ENCODE data around the gene USP2.

The USP2 gene

DNA sequence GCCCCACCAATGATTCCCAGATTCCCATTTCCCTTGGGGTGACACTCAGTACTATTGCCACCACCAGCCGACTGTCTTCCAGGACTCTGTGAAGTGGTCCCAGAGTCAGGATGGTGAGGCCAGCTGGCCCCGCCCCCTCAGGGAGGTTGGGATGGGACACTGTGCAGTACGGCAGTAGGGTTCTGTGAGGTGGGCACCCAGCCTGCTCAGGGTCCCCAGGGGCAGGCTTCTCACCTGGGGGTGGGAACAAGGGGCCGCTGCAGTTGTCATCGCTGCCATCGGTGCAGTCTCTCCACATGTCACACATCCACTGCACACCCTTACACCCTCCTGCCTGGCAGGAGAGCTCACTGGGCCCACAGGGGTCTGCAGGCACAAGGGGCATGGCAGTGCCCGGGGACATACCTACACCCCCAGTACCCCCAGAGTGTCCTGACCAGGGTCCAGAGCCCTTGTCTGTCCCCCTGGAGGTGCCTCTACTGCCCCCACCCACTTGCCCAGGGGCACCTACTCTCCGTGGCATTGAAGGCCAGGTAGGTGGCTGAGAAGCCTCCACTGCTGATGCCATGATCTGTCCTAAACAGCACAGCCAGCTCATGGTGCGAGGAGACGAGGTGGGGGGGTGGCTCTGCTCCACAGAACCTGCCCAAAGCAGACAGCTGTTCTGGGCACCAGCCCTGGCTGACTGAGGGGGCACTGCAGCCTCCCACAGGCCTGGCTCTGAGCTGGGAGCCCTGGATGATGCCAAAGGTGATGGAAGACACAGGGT lies 38.9 kb downstream of the USP2 start:
- no peak for DNase-seq (ENCODE audit: low read depth)

DNA sequence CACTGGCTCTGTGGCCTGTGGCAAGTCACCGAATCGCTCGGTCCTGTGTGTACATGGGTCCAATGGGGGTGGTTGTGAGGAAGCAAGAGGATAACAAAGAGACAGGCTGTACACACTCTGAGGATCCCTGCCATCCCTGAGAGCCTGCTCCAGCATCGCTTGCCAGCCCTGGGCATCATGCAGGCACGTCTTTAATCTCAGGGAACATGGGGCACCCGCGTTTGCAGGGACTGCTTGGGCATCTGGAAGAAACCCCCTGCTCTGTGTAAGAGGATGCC lies 39.5 kb downstream of the USP2 start:
- DNase-seq (ENCODE audit: low read depth), result no peak

DNA sequence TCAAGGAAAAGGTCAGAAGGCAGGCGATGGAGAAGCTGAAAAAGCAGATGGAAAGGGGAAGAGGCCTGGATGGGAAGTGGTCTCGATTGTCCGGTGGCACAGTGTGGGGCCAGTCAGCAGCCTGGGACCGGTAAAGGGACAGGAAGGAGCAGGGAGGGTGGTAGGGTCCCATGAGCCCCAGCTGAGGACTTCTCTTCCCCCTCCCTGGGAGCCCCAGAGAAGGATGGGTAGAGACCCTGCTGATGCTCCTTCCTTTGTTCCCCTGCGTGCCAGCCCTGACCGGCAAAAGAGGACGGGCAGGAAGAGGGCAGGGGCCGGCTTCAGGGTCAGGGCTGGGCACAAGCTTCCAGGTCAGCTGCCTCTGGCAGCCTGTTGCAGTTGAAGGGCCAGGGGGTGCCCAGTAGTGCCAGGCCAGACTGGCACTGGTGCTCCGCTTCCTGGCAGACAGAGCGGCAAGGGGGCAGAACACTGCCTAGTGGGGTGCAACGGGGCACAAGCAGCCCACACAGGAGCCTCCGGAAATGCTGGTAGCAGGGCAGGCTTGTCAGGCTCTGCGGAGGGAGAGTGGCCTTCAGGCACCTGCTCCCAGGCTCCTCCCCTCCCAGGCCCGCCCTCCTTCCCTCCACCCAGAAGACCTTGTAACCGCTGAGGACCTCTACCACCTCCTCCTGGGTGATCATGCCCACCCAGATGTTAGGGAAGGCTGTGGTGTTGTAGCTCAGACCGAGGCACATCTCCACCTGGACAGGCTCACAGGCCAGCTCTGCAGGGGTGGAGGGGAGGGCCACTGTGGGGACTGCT lies 40.1 kb downstream of the USP2 start:
- no peak for DNase-seq (ENCODE audit: low read depth)

DNA sequence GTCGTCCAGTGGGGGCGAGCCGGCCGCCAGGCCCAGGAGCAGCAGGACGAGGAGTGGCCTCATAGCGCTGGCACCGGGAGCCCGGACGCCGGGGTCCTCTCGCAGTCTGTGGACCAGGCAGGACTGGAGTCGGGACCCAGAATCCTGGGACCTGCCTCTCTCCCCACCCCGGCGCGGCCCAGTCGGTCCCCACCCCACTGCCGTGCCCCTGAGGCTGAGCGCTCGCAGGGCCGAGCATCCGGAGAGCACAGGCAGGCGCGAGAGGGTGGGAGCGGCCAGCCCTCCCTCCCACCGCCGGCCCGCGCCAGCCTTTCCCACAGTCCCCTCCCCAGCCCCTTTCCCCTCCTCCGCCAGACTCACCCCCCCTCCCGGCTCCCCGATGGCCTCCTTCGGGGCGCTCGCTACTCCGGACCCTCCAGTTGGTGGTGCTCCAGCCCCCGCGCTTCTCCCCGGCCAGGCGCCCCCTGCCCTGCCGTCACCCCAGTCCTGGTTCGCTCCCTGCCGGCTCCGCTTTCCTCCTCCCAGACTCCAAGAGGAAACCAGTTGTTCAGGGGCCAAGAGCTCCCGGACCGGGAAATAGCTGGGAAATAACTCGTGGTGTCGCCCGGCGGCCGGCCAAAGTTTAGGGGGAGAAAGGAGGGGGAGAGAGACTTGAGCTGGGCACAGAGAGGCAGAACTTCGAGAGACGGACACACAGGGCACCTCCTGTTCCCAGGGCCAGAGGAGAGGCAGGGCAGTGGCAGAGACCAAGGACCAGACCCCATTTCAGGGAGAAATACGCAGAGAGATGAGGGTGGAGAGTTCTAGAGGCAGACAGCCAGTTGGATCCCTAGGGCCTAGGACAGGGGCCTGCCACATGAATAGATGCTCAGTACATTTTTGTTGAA lies 40.9 kb downstream of the USP2 start, which contains the start of gene C1QTNF5:
C1QTNF5 (minus strand) TSS at position 549 of the 887 bp plus-strand sequence; CDS start at position 63, 486 bp downstream.
- peak; percentile 61 for DNase-seq (ENCODE audit: low read depth)

DNA sequence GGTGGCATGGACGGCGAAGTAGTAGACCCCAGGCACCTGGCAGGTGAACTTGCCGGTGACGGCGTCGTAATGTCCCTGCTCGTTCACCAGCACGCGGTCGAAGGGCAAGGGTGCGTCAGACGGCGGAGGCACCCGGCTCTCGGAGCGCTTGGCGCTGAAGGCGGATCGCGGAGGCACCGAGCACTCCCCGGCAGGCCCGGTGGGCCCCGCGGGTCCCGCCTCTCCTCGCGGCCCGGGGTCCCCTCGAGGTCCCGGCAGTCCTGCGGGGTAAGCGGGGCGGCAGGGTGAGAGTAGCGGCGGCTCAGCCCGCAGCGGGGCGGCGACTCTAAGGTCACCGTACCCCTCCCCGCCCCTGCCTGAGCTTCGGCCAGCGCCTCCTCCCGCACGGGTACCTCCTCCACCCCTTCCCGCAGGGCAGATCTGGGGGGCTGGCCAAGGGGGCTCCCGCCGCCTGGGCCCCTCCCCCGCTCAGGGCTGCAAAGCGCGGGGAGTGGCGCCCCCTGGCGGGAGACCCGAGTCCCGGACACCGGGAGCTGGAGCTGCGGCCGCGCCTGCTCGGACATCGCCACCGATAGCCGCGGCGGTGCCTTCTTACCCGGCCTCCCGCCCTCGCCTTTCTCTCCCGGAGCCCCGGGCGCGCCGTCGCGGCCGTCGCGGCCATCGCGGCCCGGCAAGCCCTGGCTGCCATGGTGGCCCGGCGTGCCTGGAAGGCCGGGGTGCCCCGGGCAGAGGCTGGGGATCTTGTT lies 41.7 kb downstream of the USP2 start:
- peak; percentile 40 for DNase-seq (ENCODE audit: low read depth)

DNA sequence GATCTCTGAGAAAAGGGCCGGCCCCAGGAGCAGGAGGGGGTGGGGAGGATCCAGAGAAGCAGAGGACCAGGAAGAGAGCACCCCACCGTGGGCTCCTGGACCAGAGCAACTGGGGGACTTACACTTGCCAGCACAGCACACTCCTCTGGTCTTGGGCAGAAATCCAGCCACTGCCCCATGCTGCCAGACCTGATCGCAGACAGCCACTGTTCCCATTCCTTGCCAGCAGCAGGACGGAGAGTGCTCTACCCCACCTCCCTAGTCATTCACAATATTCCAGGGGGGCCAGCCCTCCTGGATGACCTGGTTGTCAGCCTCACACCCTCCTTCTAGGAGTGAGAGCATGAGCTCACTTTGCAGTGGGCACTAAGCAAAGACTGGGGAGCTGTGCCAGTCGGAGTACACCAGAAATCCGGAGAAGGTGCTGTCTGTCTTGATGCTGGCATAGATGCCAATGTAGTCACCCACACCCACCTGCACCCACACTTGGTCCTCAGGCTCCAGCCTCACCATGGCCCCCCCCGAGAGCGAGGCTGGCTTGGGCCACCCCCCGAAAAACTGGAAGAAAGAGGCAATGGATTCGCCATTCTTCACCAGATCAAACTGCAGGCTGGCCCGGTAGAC lies 42.4 kb downstream of the USP2 start:
- DNase-seq (ENCODE audit: low read depth), result no peak

DNA sequence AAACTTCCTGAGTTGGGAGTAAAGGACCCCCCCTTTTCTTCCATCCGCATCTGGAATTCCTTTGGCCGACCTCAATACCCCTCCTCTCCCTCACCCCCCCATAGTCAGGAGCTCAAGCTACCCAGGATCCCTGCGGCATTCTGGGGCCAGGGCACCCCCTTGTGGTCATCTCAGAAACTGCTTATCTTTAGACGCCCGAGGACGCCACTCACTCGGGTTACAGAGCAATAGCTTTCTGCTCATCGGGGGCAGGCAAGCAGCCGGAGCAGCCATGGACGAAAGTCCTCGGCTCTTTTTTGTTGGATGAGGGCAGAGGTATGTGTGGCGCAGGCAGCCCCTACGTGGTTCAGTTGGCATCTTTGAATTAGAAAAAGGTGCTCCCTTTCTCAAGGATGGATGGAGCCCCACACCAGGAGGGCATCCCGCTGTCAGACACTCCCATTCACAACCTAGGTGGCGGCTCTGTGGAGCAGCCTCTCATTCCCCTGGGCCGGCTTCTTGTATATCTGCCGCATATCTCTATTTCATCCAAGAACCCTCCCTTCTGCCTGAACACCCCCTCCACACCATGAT lies 43.1 kb downstream of the USP2 start:
- DNase-seq (ENCODE audit: low read depth), result no peak

DNA sequence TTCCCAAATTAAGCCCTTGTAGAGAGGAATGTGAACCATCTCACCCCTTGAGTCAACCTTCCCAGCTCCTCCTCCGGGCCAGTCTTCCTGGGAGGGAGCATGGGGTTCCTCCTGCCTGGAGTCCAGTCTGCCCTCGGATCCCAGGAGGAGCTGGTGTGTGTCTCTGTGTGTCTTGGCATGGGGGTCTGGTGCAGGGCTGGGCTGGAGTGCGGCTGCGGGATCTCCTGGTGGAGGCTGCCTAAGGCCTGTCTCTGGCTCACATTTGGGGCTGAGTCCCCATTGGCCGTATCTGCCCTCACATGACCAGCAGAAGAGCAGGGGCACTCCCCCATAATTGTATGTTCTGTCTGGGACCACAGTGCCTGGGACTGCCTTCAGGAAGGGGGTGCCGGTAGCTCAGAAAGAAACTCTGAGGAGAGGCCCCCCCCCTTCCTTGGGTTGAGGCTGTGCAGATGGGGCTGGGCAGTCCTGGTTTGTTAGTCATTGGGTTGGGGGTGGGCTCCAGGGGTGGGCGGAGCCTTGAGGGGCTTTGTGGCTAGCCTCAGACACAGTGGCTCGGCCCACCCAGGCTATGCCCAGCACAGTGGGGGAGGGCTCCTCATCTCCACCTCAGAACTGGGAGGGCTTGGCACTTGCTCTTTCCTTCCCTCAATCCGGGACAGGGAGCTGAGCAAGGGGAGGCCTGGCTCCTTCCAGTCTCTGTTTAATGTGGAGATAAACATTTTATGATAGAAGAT lies 43.7 kb downstream of the USP2 start:
- DNase-seq (ENCODE audit: low read depth), result peak; percentile 90

DNA sequence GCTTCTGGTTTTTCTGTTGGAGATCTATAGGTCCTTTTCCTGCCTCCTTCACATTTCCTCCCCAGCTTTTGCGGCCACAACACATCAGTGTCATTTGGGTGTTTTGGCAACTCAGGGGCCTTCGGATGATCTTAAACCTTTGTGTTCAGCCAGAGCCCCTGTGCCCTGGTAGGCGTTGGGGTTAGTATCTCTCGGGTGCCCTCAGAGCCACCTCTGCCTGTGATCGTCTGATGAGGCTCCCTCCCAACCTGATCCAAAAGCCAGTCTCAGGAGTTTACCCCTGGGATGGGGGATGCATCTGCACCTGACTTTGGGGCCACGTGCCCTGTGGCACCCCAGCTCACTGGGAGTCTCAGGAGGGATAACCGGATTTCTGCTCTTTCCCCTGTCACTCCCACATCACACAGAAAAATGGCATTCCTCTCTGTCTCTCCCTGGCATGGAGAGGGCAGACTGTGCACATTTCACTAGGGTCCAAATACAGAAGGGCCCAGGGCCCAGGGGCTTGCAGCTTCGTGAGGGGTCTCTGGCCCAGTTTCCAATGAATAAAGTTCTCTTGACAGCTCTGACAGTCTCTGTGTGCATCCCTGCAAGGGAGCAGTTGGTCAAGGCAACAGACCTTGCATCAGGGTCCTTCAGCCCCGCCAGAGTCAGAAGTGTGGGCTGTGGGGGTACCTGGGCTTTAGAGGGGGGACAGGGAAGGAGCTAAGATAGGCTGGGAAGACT lies 44.6 kb downstream of the USP2 start:
- DNase-seq (ENCODE audit: low read depth), result no peak

DNA sequence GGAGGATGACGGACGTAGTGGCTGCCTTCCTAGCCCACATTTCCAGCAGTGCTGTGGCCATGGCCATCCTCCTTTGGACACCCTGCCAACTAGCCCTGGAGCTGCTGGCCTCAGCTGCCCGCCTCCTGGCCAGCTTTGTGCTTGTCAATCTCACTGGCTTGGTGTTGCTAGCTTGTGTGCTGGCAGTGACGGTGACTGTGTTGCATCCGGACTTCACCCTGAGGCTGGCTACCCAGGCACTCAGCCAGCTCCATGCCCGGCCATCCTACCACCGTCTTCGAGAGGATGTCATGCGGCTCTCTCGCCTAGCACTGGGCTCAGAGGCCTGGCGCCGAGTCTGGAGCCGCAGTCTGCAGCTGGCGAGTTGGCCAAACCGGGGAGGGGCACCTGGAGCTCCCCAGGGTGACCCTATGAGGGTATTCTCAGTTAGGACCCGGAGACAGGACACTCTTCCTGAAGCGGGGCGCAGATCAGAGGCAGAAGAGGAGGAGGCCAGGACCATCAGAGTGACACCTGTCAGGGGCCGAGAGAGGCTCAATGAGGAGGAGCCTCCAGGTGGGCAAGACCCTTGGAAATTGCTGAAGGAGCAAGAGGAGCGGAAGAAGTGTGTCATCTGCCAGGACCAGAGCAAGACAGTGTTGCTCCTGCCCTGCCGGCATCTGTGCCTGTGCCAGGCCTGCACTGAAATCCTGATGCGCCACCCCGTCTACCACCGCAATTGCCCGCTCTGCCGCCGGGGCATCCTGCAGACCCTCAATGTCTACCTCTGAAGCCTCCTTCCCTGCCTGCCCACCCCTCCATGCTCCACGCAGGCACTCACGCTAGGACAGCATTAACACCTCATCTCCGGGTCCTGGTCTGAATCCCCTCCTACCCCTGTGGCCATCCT lies 45.6 kb downstream of the USP2 start:
- no peak for DNase-seq (ENCODE audit: low read depth)

DNA sequence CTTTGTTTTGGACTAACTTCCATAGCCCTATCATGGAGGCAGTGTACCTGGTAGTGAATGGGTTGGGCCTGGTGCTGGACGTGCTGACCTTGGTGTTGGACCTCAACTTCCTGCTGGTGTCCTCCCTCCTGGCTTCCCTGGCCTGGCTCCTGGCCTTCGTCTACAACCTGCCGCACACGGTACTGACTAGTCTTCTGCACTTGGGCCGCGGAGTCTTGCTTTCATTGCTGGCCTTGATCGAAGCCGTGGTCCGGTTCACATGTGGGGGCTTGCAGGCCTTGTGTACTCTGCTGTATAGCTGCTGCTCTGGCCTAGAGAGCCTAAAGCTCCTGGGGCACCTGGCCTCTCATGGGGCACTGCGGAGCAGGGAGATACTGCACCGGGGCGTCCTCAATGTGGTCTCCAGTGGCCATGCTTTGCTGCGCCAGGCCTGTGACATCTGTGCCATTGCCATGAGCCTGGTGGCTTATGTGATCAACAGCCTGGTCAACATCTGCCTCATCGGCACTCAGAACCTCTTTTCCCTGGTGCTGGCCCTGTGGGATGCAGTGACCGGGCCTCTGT lies 46.3 kb downstream of the USP2 start:
- DNase-seq (ENCODE audit: low read depth), result no peak

DNA sequence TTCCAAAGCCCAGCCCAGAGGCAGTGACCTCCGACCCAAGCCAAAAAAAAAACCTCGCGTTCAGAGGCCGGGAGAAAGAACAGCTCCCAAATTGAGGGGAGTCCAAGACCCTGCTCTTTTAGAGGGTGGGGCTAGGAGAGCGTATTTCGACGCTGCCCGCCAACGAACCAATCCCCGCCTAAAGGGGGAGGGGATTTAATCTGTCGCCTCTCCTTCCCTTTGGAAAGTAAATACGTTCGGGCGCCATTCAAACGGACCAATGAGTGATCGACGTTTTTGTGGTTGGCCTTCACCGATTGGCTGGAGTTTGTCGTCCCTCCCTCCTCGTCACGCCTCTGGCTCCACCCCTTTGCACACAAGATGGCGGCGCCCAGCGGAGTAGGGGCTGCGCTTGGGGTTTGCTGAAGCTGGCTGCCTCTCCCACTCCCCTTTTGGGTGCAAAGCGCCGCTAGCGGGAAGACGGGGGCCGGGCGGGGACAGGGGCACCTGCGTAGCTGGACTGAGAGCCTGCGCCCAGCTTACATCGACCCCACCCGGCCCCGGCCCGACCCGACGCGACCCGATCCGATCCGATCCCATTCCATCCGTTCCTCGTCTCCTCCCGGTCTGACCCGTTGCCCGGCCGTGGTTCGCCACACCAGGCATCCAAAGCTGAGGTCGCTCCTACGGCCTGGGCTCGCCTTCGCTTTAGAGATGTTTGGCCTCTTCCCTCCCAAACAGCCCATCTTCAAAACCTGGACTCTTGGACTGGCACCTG lies 47.1 kb downstream of the USP2 start, which contains the start of gene RNF26:
RNF26 (plus strand) TSS at position 354 of the 757 bp plus-strand sequence. CDS start 596 bp downstream, outside the sequence.
- peak; percentile 97 for DNase-seq (ENCODE audit: low read depth)

DNA sequence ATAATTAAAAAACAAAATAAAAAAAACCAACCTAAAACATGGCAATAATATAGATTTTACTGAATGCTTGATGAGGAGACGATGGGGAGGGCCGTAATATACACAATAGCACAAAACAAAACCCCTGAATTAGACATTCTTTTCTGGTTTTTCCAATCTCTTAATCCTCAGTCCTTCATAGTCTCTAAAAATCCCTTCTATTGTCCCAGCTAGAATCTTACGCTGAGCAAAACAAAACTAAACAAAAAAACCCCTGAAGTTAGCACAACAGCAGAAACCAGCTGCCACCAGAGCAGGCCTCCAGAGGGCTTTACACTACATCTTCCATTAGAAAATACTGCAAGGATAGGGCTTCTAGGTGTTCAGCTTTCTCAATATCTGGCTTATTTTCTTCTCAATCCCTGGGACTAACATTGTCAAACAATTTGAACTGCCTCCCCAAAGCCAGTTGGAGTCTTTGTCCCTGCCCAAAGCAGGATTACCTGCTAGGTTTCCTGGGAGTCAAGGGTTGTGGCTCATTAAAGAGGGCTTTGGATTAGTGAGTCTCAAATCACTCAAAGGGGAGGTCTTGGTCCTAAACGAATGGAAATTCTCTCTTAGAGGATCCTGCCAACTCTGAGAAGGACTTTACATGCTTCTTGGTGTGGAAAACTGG lies 49.3 kb downstream of the USP2 start:
- no peak for DNase-seq (ENCODE audit: low read depth)

DNA sequence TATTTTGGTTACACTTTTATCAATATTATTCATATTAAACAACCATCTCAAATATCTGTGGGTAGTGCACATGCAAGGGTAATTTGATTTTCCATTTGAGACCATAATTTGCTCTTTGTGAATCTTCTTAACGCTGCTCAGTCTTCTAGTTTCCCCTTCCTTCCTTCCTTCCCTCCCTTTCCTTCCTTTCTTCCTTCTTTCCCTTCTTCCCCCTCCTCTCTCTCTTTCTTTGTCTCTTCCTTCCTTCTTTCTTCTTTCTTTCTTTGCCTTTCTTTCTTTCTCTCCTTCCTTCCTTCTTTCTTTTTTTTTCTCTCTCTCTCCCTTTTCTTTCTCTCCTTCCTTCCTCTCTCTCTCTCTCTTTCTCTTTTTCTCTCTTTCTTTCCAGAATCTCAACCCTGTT lies 51.3 kb downstream of the USP2 start:
- DNase-seq (ENCODE audit: low read depth), result no peak

DNA sequence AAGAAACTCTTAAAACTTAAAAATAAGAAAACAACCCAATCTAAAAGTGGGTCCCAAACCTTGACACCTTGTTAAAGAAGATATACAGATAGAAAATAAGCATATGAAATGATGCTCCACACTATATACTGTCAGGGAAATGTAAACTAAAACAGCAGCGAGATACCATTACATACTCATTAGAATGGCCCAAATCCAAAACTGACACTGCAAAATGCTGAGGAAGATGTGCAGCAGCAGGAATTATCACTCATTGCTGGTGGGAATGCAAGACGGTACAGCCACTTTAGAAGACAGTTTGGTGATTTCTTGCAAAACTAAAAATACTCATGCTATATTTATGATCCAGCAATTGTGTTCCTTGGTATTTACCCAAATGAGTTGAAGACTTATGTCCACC lies 52.2 kb downstream of the USP2 start:
- no peak for DNase-seq (ENCODE audit: low read depth)

DNA sequence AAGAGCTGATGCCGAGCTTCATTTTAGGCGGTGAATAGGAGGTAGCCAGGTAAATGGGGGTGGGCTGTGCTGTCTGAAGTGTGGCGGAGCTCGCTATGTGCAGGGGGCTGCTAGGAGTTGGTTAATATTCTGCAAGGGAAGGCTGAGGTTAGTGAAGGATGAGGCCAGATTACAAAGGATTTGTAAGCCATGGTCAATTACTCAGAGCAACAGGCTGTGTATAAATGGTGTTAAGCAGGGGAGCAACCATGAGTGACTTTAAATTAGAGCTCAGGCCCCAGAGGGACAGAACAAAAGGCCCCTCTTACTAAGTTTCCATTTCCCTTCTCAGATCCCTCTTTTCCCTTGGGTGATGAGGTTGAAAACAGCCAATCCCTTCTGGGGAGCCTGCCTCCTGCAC lies 57.3 kb downstream of the USP2 start:
- no peak for DNase-seq (ENCODE audit: low read depth)

DNA sequence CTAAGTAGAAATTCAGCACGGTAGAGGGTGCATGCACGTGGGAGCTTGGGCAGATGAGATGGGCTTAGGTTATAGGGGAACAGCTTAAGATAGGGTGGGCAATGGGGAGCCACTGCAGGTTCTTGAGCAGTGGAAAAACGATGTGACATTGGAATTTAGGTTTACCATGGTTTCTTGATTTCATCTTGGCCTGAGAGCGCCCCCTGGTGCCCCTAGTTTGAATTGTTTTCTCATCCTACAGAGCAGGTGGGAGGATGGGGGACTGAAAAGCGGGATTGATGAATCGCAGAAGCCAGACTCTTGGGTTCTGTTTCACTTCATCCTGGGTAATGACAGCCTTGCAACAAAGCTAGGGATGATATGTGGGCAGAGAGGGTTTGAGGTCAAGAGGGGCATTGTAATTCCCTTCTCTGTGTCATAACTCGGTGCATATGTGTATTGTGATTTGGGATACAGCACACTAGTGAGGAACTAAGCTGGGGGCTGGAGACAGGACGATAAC lies 57.9 kb downstream of the USP2 start:
- DNase-seq (ENCODE audit: low read depth), result peak; percentile 93

Data from amniotic epithelial cell (primary cell).